ENCODE measurements around the gene MTMR2. TPM values are rescaled to one million over a fixed set of nuclear protein-coding genes. Genes with fewer than 3 reads are reported as not detected.

Gene MTMR2
- polyA plus RNA-seq, 1 experiment: 43.3 TPM

GRCh38 chr11:95792200-95792599, 131.7 kb downstream of the MTMR2 start:
- Histone ChIP-seq H3K27ac (ENCODE audit: low read depth, low read length) (no peak overlapping the region), H3K4me3 (ENCODE audit: low read depth, low read length) (no peak overlapping the region; the same call in 1 of the 2 replicates), H3K9me3 (ENCODE audit: control insufficient read depth, insufficient read depth, low read length) (peaks cover 3% of the 10 kb centered on the region; the same call in 1 of the 2 replicates), H3K27me3 (ENCODE audit: control insufficient read depth, insufficient read depth, low read length) (no peaks in the 10 kb centered on the region)
- POLR2A ChIA-PET: interaction anchor here (0.5 kb wide), 1 partner anchor 95 kb away, joined by 3 read pairs; no protein-coding TSS in a partner anchor
- no peak for TF ChIP-seq CTCF (IDR thresholded peaks at IDR 0.05; ENCODE audit: low read depth, low read length)
- DNase-seq (ENCODE audit: low read depth, low spot score): no peak
- CTCF ChIA-PET: interaction anchor here (0.6 to 2.4 kb wide), 5 partner anchors 550 to 1276 kb away, joined by 3 to 14 read pairs (median 3); partner anchors contain the start of gene MAML2

DNA sequence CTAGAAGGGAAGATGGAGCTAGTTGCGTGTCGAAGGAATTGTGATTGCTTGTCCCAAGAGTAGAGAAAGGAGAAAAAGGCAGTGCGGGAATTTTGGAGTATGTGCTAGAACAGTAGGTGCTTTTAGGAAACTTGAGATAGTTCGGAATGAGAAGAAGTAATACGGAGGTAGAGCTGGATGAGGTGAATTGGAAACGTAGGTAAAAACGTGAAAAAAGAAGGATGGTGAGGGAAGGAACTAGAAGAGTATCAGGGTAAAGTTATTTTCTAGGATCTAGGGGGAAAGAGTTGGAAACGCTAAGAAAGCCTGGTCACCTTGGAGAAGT, 132.2 kb downstream of the MTMR2 start:
- no peak for TF ChIP-seq CTCF (IDR thresholded peaks at IDR 0.05; ENCODE audit: low read depth, low read length)
- Histone ChIP-seq H3K27me3 (ENCODE audit: control insufficient read depth, insufficient read depth, low read length) (no peaks in the 10 kb centered on the region), H3K4me3 (ENCODE audit: low read depth, low read length) (peak overlapping the region; percentile 86), H3K27ac (ENCODE audit: low read depth, low read length) (no peak overlapping the region), H3K9me3 (ENCODE audit: control insufficient read depth, insufficient read depth, low read length) (peaks cover 3% of the 10 kb centered on the region; the same call in 1 of the 2 replicates)
- DNase-seq (ENCODE audit: low read depth, low spot score): no peak
- ChIA-PET POLR2A (interaction anchor here (0.5 to 1.8 kb wide), 2 partner anchors 95 to 598 kb away, joined by 3 to 8 read pairs; partner anchors contain the start of genes CCDC82 and JRKL), CTCF (interaction anchor here (0.6 to 2.4 kb wide), 3 partner anchors 551 to 1275 kb away, joined by 3 to 14 read pairs (median 7); partner anchors contain the start of gene MAML2)

GRCh38 chr11:95790933-95791708, 132.8 kb downstream of the MTMR2 start:
- no peak for DNase-seq (ENCODE audit: low read depth, low spot score)
- POLR2A ChIA-PET: interaction anchor here (0.5 to 1.8 kb wide), 3 partner anchors 211 to 598 kb away, joined by 3 to 8 read pairs (median 6); partner anchors contain the start of genes CCDC82 and JRKL
- no peaks in the 10 kb centered on the region for H3K27me3 ChIP-seq (ENCODE audit: control insufficient read depth, insufficient read depth, low read length)
- TF ChIP-seq CTCF (IDR thresholded peaks at IDR 0.05; ENCODE audit: low read depth, low read length): no peak
- CTCF ChIA-PET: interaction anchor here (0.6 to 2.4 kb wide), 4 partner anchors 27 to 1275 kb away, joined by 3 to 14 read pairs (median 6); partner anchors contain the start of gene MAML2
- H3K27ac ChIP-seq (ENCODE audit: low read depth, low read length): peak overlapping the region; percentile 98
- peak overlapping the region; percentile 86 for H3K4me3 ChIP-seq (ENCODE audit: low read depth, low read length)
- H3K9me3 ChIP-seq (ENCODE audit: control insufficient read depth, insufficient read depth, low read length): peaks cover 3% of the 10 kb centered on the region; the same call in 1 of the 2 replicates

DNA sequence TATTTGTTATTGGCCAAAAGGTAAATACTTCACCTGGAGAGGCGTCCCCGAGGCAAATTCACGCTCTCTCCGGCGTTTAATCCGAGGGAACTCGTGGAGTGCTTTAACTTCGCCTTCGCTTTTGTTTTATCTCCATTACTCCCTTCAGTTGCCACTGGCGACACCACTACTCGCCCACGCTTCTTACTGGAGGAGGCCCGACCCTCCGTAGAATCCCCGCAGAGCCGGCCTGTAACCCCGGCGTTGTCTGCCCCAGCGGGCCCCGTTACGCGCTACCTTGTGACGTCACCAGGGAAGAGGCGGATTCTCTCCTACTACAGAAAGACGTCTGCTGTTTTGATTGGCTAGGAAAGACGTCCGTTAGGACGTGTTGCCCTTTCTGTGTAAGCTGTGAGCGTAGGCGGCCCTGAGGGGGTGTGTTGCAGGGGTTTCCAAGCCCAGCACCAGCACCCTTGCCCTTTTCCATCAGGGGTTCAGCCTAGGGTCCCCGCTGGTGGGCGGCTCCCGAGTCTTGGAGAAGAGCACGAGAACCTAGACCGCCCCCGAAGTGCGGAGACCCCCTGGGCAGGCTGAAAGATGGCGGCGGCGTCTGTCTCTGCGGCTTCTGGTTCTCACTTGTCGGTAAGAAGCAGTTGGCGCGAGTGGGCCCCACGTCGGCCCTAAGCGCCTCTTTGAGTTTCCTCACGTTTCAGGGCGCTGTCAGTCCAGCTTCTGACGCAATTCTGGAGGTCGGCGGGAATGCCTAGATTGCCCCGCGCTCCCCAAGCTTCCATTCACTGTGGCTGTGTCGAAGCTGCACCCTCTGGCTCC, 133.6 kb downstream of the MTMR2 start, which contains the start of gene CEP57:
CEP57 (plus strand) TSS at position 376 of the 810 bp plus-strand sequence; CDS start at position 577, 201 bp downstream.
- ChIA-PET POLR2A (interaction anchor here (0.5 to 1.8 kb wide), 8 partner anchors 38 to 635 kb away, joined by 3 to 8 read pairs (median 4); partner anchors contain the start of genes CCDC82, JRKL and MTMR2), CTCF (interaction anchor here (1.0 to 2.4 kb wide), 5 partner anchors 26 to 635 kb away, joined by 3 to 14 read pairs (median 4); partner anchors contain the start of gene MAML2)
- Histone ChIP-seq H3K27me3 (ENCODE audit: control insufficient read depth, insufficient read depth, low read length) (no peaks in the 10 kb centered on the region), H3K9me3 (ENCODE audit: control insufficient read depth, insufficient read depth, low read length) (peaks cover 3% of the 10 kb centered on the region; the same call in 1 of the 2 replicates), H3K27ac (ENCODE audit: low read depth, low read length) (peak within 1 kb of the TSS; percentile 98), H3K4me3 (ENCODE audit: low read depth, low read length) (peak within 1 kb of the TSS; percentile 86)
- DNase-seq (ENCODE audit: low read depth, low spot score): peak; percentile 97
- TF ChIP-seq CTCF (IDR thresholded peaks at IDR 0.05; ENCODE audit: low read depth, low read length): no peak

Measured in AG04450 (cell line).